ENCODE data around the gene TMEM165.

GRCh38 chr4:55442541-55442940, 46.8 kb downstream of the TMEM165 start:
- TF ChIP-seq CTCF (IDR thresholded peaks at IDR 0.05): no peak
- no peak for TF ChIP-seq POLR2A (IDR thresholded peaks at IDR 0.05)

Data from body of pancreas (tissue), 4 donors.